A673 (cell line): ENCODE measurements around the gene ANKRD11. TPM values are rescaled to one million over a fixed set of nuclear protein-coding genes. Genes with fewer than 3 reads are reported as not detected.

Experiments used
- Bru-seq: library from RNA; stranded (reverse); fragments of 400-500 nt; gene quantifications from one replicate; lab custom pipeline; 2021; lab: Mats Ljungman, UMichigan
- BruChase-seq, 2 experiments: library from RNA; stranded (reverse); fragments of 400-500 nt; gene quantifications; one replicate each; lab custom pipeline; 2021; lab: Mats Ljungman, UMichigan
- BruUV-seq: library from RNA; stranded (reverse); fragments of 400-500 nt; replicated peaks from 2 replicates; lab custom pipeline; 2021; lab: Mats Ljungman, UMichigan
- CTCF ChIA-PET: fragments of 300-600 bp; sonication (Branson Sonifier 250); formaldehyde crosslinking; loops from one replicate; lab custom pipeline; 2022; ENCODE audit warnings: antibody characterized with exemption; lab: Charles Lee
- POLR2A ChIA-PET: fragments of 300-600 bp; sonication (Branson Sonifier 250); formaldehyde crosslinking; loops from one replicate; lab custom pipeline; 2022; ENCODE audit warnings: antibody characterized with exemption; ENCODE audit not compliant: low non-redundant PET; lab: Charles Lee
- DNase-seq: peaks from one replicate; pipeline ENCODE4 v3.0.0-alpha.2; 2015; ENCODE audit warnings: low spot score
- H3K27ac ChIP-seq: fragments of 200-600 bp; sonication (generic); 2 replicates; pipeline ENCODE4 v1.5.1; 2016; ENCODE audit warnings: mixed run types, low read depth, mild to moderate bottlenecking, mixed read lengths, antibody characterized with exemption, low read length; ENCODE audit not compliant: poor library complexity, severe bottlenecking
- H3K27me3 ChIP-seq: fragments of 200-600 bp; sonication (generic); replicated peaks from 2 replicates; pipeline ENCODE4 v1.6.1; 2017; ENCODE audit warnings: mixed run types, low read depth, mild to moderate bottlenecking, mixed read lengths, antibody characterized with exemption, low read length; ENCODE audit not compliant: insufficient read depth, poor library complexity
- H3K36me3 ChIP-seq: fragments of 200-600 bp; sonication (generic); 2 replicates; pipeline ENCODE4 v1.6.1; 2016; ENCODE audit warnings: mixed run types, mild to moderate bottlenecking, mixed read lengths, antibody characterized with exemption, low read length; ENCODE audit not compliant: insufficient read depth, poor library complexity, severe bottlenecking
- H3K4me1 ChIP-seq: fragments of 200-600 bp; sonication (generic); 2 replicates; pipeline ENCODE4 v1.6.1; 2017; ENCODE audit warnings: mixed run types, mild to moderate bottlenecking, mixed read lengths, antibody characterized with exemption, low read length; ENCODE audit not compliant: insufficient read depth, poor library complexity, severe bottlenecking
- H3K4me3 ChIP-seq: fragments of 200-600 bp; sonication (generic); 2 replicates; pipeline ENCODE4 v1.5.1; 2016; ENCODE audit warnings: low read depth, mixed run types, mild to moderate bottlenecking, mixed read lengths, low read length; ENCODE audit not compliant: poor library complexity, severe bottlenecking
- H3K9me3 ChIP-seq: fragments of 200-600 bp; sonication (generic); 2 replicates; pipeline ENCODE4 v1.6.1; 2016; ENCODE audit warnings: mixed run types, low read depth, mild to moderate bottlenecking, mixed read lengths, antibody characterized with exemption, low read length; ENCODE audit not compliant: poor library complexity, severe bottlenecking
- EZH2 ChIP-seq: fragments of 200-600 bp; sonication (generic); IDR thresholded peaks from 2 replicates; pipeline ENCODE4 v1.6.1; 2017; ENCODE audit warnings: borderline replicate concordance, low read depth, mild to moderate bottlenecking, mixed read lengths, antibody characterized with exemption, low read length; ENCODE audit not compliant: poor library complexity, severe bottlenecking
- intact Hi-C: fragments of 100-400 bp; cut with micrococcal nuclease; formaldehyde crosslinking; loops from one replicate; pipeline ENCODE4 v1.10.0; 2022; ENCODE audit not compliant: unreplicated experiment
- long read RNA-seq: library from polyadenylated mRNA; stranded (forward); transcript quantifications from one replicate; pipeline ENCODE4 v2.0.0, GENCODE V29; 2022
- total RNA-seq: library from RNA; stranded (reverse); gene quantifications from 2 replicates; pipeline ENCODE4 v1.2.3, GENCODE V29; 2021
- TF ChIP-seq, protein P1 (sequence below): fragments of 300-800, 200-600 bp; sonication (generic); conservative IDR thresholded peaks from 2 replicates; pipeline ENCODE4 v1.5.1; 2017; ENCODE audit warnings: low read depth, mild to moderate bottlenecking, antibody characterized with exemption, low read length, moderate library complexity, mixed read lengths

Gene ANKRD11
- total RNA-seq = 217 and 248 TPM in 2 replicates
- percentile 90 among the genes with signal in this experiment for Bru-seq, nascent RNA
- BruChase-seq, experiment 1, labeled RNA remaining after a 2-hour chase = percentile 88 among the genes with signal in this experiment
- BruChase-seq, experiment 2, labeled RNA remaining after a 6-hour chase = percentile 97 among the genes with signal in this experiment
- long read RNA-seq, partial matches to known transcripts = 68 of 133 reads
- long read RNA-seq, other reads (novel, unspliced or antisense) = 56 of 133 reads

- ChIA-PET CTCF (no interaction called here), POLR2A (interaction anchor here (0.5 kb wide), 1 partner anchor 14 kb away, joined by 13 read pairs; no protein-coding TSS in a partner anchor)
- peak within 1 kb of the TSS; percentile 86 for H3K4me3 ChIP-seq
- no peaks in the 10 kb centered on the region for H3K36me3 ChIP-seq
- peak within 1 kb of the TSS; percentile 96 for H3K27ac ChIP-seq
- no TSS peak for BruUV-seq
- H3K27me3 ChIP-seq = no peaks in the 10 kb centered on the region
- TF ChIP-seq EZH2 = no peak
- TF ChIP-seq, protein P1, sequence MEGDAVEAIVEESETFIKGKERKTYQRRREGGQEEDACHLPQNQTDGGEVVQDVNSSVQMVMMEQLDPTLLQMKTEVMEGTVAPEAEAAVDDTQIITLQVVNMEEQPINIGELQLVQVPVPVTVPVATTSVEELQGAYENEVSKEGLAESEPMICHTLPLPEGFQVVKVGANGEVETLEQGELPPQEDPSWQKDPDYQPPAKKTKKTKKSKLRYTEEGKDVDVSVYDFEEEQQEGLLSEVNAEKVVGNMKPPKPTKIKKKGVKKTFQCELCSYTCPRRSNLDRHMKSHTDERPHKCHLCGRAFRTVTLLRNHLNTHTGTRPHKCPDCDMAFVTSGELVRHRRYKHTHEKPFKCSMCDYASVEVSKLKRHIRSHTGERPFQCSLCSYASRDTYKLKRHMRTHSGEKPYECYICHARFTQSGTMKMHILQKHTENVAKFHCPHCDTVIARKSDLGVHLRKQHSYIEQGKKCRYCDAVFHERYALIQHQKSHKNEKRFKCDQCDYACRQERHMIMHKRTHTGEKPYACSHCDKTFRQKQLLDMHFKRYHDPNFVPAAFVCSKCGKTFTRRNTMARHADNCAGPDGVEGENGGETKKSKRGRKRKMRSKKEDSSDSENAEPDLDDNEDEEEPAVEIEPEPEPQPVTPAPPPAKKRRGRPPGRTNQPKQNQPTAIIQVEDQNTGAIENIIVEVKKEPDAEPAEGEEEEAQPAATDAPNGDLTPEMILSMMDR = no peak
- H3K4me1 ChIP-seq = peaks cover 30% of the 10 kb centered on the region
- peak; percentile 100 for DNase-seq
- intact Hi-C loops = loop anchor here (5.0 kb wide), 1 partner anchor 158 kb away; no protein-coding TSS in a partner anchor
- H3K9me3 ChIP-seq = no peaks in the 10 kb centered on the region
Observed at GRCh38 chr16:89490439-89491237, at the start of gene ANKRD11. TSS of gene ANKRD11 (minus strand) at chr16:89490561. CDS start at chr16:89317019, 173,542 bp downstream.

DNA sequence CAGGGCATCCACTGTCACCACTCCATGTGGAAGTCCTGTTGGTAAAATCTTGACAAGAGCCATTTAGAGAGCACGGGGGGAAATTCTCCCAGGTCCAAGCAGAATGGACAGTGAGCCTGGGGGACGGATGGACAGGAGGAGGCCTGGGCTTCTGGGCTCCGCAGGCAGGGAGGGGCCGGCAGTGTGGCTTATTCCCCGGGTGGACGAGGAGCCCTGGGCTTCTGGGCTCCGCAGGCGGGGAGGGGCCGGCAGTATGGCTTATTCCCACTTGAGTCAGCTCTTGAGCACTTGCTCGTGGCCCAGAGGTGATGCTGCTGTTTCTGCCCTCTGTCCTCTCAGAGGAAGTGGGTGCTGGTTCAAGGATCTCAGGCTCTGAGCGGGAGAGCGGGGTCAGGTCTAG is 47.9 kb upstream of the ANKRD11 start:
- Histone ChIP-seq H3K36me3 (peaks cover 25% of the 10 kb centered on the region), H3K4me1 (no peaks in the 10 kb centered on the region)
- intact Hi-C loops = no loop called here

DNA sequence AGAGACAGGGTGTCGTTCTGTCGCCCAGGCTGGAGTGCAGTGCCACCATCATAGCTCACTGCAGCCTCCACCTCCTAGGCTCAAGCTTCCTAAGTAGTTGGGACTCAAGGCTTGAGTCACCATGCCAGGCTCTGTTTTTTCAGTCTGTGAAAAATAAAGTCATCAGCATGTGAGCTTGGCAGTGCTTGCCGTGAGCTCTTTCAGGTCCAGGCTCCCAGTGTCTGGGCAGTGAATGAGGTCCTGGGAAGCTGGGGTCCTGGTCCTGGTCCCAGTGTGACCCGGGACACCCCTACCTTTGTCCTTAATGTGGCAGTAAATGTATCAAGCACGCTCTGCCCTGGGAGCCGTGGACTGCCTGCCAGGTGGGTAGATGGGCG is 47.2 kb upstream of the ANKRD11 start:
- H3K27ac ChIP-seq = no peak overlapping the region
- intact Hi-C loops = no loop called here
- no peaks in the 10 kb centered on the region for H3K9me3 ChIP-seq
- POLR2A ChIA-PET = no interaction called here
- TF ChIP-seq, protein P1 = no peak
- TF ChIP-seq EZH2 = no peak
- no peak for DNase-seq
- no peaks in the 10 kb centered on the region for H3K4me1 ChIP-seq
- H3K27me3 ChIP-seq = no peaks in the 10 kb centered on the region
- CTCF ChIA-PET = no interaction called here
- BruUV-seq = no TSS peak
- H3K36me3 ChIP-seq = peaks cover 26% of the 10 kb centered on the region
- H3K4me3 ChIP-seq = no peak overlapping the region

More for the DNA sequence above, 47.9 kb upstream of the ANKRD11 start:
- H3K4me3 ChIP-seq = no peak overlapping the region
- TF ChIP-seq EZH2 = no peak
- H3K27me3 ChIP-seq = no peaks in the 10 kb centered on the region
- BruUV-seq = no TSS peak
- no peak for DNase-seq
- POLR2A ChIA-PET = no interaction called here
- H3K9me3 ChIP-seq = no peaks in the 10 kb centered on the region
- H3K27ac ChIP-seq = no peak overlapping the region
- CTCF ChIA-PET = no interaction called here
